HepG2 (cell line): ENCODE data around the gene VWA3A.

Experiments
- KDM4B ChIP-seq: sonication (generic); formaldehyde crosslinking; IDR thresholded peaks from 2 replicates; pipeline ENCODE4 v1.4.0; 2020; ENCODE audit warnings: missing genetic modification reagents
- POLR2AphosphoS5 ChIP-seq: IDR thresholded peaks from 2 replicates; pipeline ENCODE4 v1.6.1; 2012; ENCODE audit warnings: low read depth, low read length

DNA sequence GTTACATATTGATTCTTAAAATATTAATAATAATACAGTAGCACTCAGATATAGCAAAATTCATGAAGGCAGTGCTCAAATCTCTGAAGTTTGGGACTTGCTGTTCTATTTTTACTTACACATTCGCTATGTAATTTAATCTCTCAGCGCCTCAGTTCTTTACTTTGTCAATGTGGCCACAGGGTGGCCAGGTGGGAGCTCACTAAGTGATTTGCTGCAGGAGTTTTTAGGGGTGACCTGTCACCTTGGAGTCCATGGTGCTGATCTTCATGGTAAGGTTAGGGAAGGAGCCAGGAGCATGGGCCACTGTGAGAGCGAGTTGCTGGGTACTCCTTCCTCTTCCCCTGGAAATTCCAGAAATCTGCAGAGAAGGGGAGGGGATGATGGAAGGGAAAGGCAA lies 28.1 kb downstream of the VWA3A start:
- TF ChIP-seq POLR2AphosphoS5 (no peak), KDM4B (CRISPR knock-in tag) (no peak)
